ENCODE data around the gene ADGRF1. TPM values are rescaled to one million over a fixed set of nuclear protein-coding genes. Genes with fewer than 3 reads are reported as not detected.

Gene ADGRF1
- total RNA-seq, 1 experiment from 2014 or later, result 39.6 TPM

DNA sequence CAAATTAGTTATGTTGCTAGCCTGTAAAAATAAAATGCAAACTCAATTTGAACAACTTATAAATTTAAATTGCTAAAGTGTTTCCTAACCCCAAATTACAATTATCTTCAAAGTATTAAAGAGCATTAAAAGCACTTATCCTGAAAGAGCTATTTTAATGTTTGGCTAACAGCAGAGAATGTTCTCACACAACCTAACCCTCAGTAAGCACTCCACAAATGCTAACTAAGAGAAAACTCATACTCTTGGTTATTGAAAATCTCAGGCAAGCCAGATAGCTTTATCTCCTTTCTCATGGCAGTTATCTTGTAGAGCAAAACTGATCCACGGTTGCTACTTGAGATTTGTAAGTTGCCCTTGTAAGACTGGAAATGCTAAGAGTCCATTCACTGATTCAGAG is 30.5 kb upstream of the ADGRF1 start:
- BruUV-seq (replicated peaks), result no TSS peak
- no peak overlapping the region for H3K27ac ChIP-seq (ENCODE audit: low read depth, low read length)
- no peak for TF ChIP-seq CEBPB (IDR thresholded peaks at IDR 0.05; ENCODE audit: low read depth)
- no peak for TF ChIP-seq RAD21 (IDR thresholded peaks at IDR 0.05; ENCODE audit: low read depth)
- no peak for TF ChIP-seq FOSL1 (IDR thresholded peaks at IDR 0.05; ENCODE audit: low read depth)
- no peak for TF ChIP-seq SIN3A (IDR thresholded peaks at IDR 0.05; ENCODE audit: low read depth)
- no peak for TF ChIP-seq ATF3 (IDR thresholded peaks at IDR 0.05)
- TF ChIP-seq EZH2 (IDR thresholded peaks at IDR 0.05), result no peak
- no peak for TF ChIP-seq POLR2A (IDR thresholded peaks at IDR 0.05; ENCODE audit: borderline replicate concordance, extremely low read depth, insufficient read depth, insufficient read length)
- TF ChIP-seq SP1 (IDR thresholded peaks at IDR 0.05; ENCODE audit: low read depth), result no peak
- no peak for TF ChIP-seq CBX3 (IDR thresholded peaks at IDR 0.05; ENCODE audit: low read depth)
- no peak for TF ChIP-seq ZFX (IDR thresholded peaks at IDR 0.05)
- no peak for TF ChIP-seq EGR1 (IDR thresholded peaks at IDR 0.05; ENCODE audit: low read depth)
- no peak for TF ChIP-seq JUND (IDR thresholded peaks at IDR 0.05)
- TF ChIP-seq CTCF (IDR thresholded peaks at IDR 0.05 in 2 of 3, conservative IDR thresholded peaks at IDR 0.05 in 1 of 3; ENCODE audit: borderline replicate concordance in 1 of 3, insufficient read depth in 1 of 3, low read depth in 2 of 3, low read length in 2 of 3), result no peak
- TF ChIP-seq TCF7L2 (IDR thresholded peaks at IDR 0.05; ENCODE audit: borderline replicate concordance, extremely low read depth, insufficient read depth, insufficient read length), result no peak
- TF ChIP-seq ZNF274 (IDR thresholded peaks at IDR 0.05; ENCODE audit: low read depth, low read length), result no peak
- no peak for TF ChIP-seq ELF1 (IDR thresholded peaks at IDR 0.05; ENCODE audit: borderline replicate concordance, low read depth)
- no peak overlapping the region for H3K9ac ChIP-seq (ENCODE audit: low read length)
- H3K4me3 ChIP-seq (replicated peaks in 1 of 2; ENCODE audit: low read depth in 1 of 2, low read length in 2 of 2), result no peak overlapping the region
- H3K79me2 ChIP-seq (ENCODE audit: insufficient read depth, low read length), result no peaks in the 10 kb centered on the region
- RAD21 ChIA-PET (ENCODE audit: low non-redundant PET in 1 of 2, low total read pairs in 2 of 2, uncharacterized antibody in 2 of 2, unreplicated experiment in 2 of 2), result no interaction called here
- H3K27me3 ChIP-seq (ENCODE audit: insufficient read depth, low read length), result no peaks in the 10 kb centered on the region
- peak overlapping the region; percentile 60 for H2AFZ ChIP-seq (ENCODE audit: low read depth, low read length, poor library complexity, severe bottlenecking)
- no peaks in the 10 kb centered on the region for H3K9me3 ChIP-seq (ENCODE audit: control insufficient read depth in 1 of 2, insufficient read depth in 1 of 2, low read depth in 1 of 2, low read length in 2 of 2)
- ATAC-seq (no peak), DNase-seq (ENCODE audit: low read depth, low spot score) (no peak)
- H3K4me2 ChIP-seq (ENCODE audit: low read length), result no peak overlapping the region
- peaks cover 3 to 5% of the 10 kb centered on the region in 2 experiments; a peak in 1 of 4 replicates for H3K4me1 ChIP-seq (ENCODE audit: control insufficient read depth in 1 of 2, insufficient read depth in 2 of 2, low read length in 2 of 2)
- intact Hi-C loops (cut with micrococcal nuclease), result no loop called here
- CTCF ChIA-PET, result interaction anchor here (0.7 kb wide), 1 partner anchor 137 kb away, joined by 4 read pairs; no protein-coding TSS in a partner anchor
- H3K9me2 ChIP-seq (ENCODE audit: insufficient read depth), result no peaks in the 10 kb centered on the region
- H3K36me3 ChIP-seq (ENCODE audit: control insufficient read depth in 1 of 2, insufficient read depth in 2 of 2, low read length in 2 of 2), result no peaks in the 10 kb centered on the region
- H4K20me1 ChIP-seq (ENCODE audit: insufficient read depth), result no peaks in the 10 kb centered on the region
- POLR2A ChIA-PET, result no interaction called here
